Uterus (tissue), 4 donors: Measurements from ENCODE around the gene SRPK2. TPM values are rescaled to one million over a fixed set of nuclear protein-coding genes. Genes with fewer than 3 reads are reported as not detected.
"Not testable (repeated sequence)": the region's sequence is repeated elsewhere in the genome, so short reads cannot be mapped to it uniquely, and the experiment has no call there.

Source experiments
- DNase-seq, 2 donors: peaks; one replicate each; pipeline ENCODE4 v3.0.0-alpha.2; 2019 to 2020
- H3K27ac ChIP-seq, 2 donors: fragments of 200-600 bp; sonication (generic); 1 replicate in 1 of 2; 2 replicates in 1 of 2; pipeline ENCODE4 v1.5.1; 2016 to 2018
- H3K27me3 ChIP-seq, 2 donors: fragments of 200-600 bp; sonication (generic); one replicate each; pipeline ENCODE4 v1.5.1; 2018 to 2019; ENCODE audit warnings: control low read depth in 1 of 2
- H3K36me3 ChIP-seq, 2 donors: fragments of 200-600 bp; sonication (generic); one replicate each; pipeline ENCODE4 v1.5.1; 2019; ENCODE audit warnings: control low read depth in 1 of 2
- H3K4me1 ChIP-seq, 2 donors: fragments of 200-600 bp; sonication (generic); one replicate each; pipeline ENCODE4 v1.5.1; 2018 to 2019; ENCODE audit warnings: control low read depth in 1 of 2
- H3K4me3 ChIP-seq, 2 donors: fragments of 200-600 bp; sonication (generic); 1 replicate in 1 of 2; 2 replicates in 1 of 2; pipeline ENCODE4 v1.5.1; 2018 to 2019; ENCODE audit warnings: mild to moderate bottlenecking in 1 of 2
- H3K9me3 ChIP-seq, 2 donors: fragments of 200-600 bp; sonication (generic); one replicate each; pipeline ENCODE4 v1.5.1; 2019; ENCODE audit warnings: control low read depth in 1 of 2
- POLR2A ChIP-seq, 2 donors: fragments of 450-650 bp; IDR thresholded peaks; one replicate each; pipeline ENCODE4 v1.6.1; 2016; ENCODE audit warnings: antibody characterized with exemption in 2 of 2, mild to moderate bottlenecking in 1 of 2, moderate library complexity in 1 of 2
- intact Hi-C: fragments of 100-400 bp; cut with DNase I; formaldehyde crosslinking; loops from one replicate; pipeline ENCODE4 v1.15.1; 2023; ENCODE audit warnings: low total_unique reads
- total RNA-seq, 4 donors: library from RNA; depleted of rRNA in 3 of 4; stranded (reverse); fragments of >200 nt in 3 of 4; gene quantifications; one replicate each; pipeline versions ENCODE4 v1.1.0 to v1.2.4, GENCODE V29; 2014 to 2023
- TF ChIP-seq, protein P1 (sequence below), 4 experiments: fragments of 200-600 bp in 2 of 4; fragments of 450-650 bp in 2 of 4; sonication (generic) in 2 of 4; IDR thresholded peaks; one replicate each; pipeline ENCODE4 v1.5.1; 2016 to 2019; ENCODE audit warnings: antibody characterized with exemption in 4 of 4, mild to moderate bottlenecking in 2 of 4, moderate library complexity in 1 of 4
- donor health status: DM: yes; HTN: yes; CAD: no.

Gene SRPK2
- total RNA-seq, 4 donors from 2014 or later: 40.0 to 129 (median 76.6) TPM

DNA sequence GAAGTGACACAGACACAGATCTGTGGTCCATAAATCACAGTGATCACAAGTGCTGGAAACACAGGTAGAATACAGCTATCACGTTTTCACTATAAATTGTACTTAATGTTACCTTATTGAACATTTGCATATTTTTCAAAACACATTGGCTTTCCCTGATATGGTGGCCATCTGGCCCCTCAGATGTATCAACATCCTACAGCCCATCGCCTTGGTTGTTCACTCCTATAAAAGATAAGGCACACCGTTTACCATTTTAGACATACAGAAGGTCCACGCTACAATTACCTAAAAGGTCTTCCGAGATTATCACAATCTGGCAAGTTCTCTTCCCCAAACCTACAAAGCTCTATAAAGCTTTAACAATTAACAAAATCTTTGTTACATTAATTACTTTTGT is 91.4 kb downstream of the SRPK2 start:
- no peak for DNase-seq
- TF ChIP-seq, protein P1, sequence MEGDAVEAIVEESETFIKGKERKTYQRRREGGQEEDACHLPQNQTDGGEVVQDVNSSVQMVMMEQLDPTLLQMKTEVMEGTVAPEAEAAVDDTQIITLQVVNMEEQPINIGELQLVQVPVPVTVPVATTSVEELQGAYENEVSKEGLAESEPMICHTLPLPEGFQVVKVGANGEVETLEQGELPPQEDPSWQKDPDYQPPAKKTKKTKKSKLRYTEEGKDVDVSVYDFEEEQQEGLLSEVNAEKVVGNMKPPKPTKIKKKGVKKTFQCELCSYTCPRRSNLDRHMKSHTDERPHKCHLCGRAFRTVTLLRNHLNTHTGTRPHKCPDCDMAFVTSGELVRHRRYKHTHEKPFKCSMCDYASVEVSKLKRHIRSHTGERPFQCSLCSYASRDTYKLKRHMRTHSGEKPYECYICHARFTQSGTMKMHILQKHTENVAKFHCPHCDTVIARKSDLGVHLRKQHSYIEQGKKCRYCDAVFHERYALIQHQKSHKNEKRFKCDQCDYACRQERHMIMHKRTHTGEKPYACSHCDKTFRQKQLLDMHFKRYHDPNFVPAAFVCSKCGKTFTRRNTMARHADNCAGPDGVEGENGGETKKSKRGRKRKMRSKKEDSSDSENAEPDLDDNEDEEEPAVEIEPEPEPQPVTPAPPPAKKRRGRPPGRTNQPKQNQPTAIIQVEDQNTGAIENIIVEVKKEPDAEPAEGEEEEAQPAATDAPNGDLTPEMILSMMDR (IDR thresholded peaks at IDR 0.05): no peak
- H3K9me3 ChIP-seq: no peaks in the 10 kb centered on the region
- H3K4me3 ChIP-seq: no peak overlapping the region
- H3K4me1 ChIP-seq: no peaks in the 10 kb centered on the region
- intact Hi-C loops: no loop called here
- H3K36me3 ChIP-seq: no peaks in the 10 kb centered on the region
- H3K27me3 ChIP-seq: no peaks in the 10 kb centered on the region
- H3K27ac ChIP-seq: no peak overlapping the region

DNA sequence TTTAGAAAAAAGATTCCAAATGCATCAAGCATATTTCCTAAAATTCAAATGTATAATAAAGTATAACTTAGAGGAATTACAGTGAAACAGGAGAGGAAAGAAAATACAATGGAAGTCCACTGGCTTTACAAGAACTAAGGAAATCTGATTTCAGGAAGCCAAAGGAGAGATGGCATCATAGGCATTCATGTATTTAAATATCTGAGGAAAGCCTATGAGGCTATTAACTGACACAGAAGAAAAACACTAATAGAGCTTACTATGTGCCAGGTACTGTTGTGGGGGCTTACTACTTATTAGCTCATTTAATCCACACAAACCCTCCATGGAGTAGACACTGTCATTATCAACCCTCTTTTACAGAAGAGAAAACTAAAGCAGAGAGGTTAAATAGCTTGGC is 92.2 kb downstream of the SRPK2 start:
- DNase-seq: no peak
- Histone ChIP-seq H3K4me3 (no peak overlapping the region), H3K36me3 (no peaks in the 10 kb centered on the region), H3K9me3 (no peaks in the 10 kb centered on the region), H3K27me3 (no peaks in the 10 kb centered on the region), H3K4me1 (no peaks in the 10 kb centered on the region), H3K27ac (no peak overlapping the region)
- intact Hi-C loops: no loop called here
- TF ChIP-seq, protein P1 (IDR thresholded peaks at IDR 0.05): no peak
- no peak for TF ChIP-seq POLR2A (IDR thresholded peaks at IDR 0.05)

DNA sequence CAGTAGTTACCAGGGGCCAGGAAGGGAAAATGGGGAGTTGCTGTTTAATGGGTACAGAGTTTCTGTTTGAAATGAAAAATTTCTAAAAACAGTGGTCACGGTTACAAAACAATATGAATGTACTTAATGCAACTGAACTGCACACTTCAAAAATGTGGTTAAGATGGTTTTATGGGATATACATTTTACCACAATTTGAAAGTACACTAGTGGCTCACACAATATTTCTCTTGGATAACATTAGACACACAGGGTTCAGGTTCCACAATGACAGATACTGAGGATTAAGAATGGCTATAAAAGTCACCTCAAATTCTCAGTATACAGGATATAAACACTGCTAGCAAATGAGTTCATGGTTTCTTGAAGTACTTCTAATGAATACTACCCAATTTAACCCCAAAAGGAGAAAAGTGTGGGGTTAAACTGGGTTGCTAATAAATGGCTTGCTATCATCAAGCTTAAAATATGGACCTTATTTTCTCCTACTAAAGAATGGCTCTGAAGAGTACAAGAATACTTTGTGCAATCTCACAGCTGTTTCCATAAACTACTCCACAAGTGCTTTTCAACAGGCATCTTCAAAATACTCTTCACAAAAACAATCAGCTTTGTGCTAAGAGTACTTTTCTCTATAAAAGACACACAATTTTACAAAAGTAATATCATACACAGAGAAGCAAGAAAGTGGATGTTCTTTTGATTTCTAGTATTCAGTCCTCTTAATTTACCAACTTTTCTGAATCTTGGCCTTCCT is 92.9 kb downstream of the SRPK2 start:
- TF ChIP-seq, protein P1 (IDR thresholded peaks at IDR 0.05): no peak
- TF ChIP-seq POLR2A (IDR thresholded peaks at IDR 0.05): no peak
- no peak overlapping the region for H3K4me3 ChIP-seq
- H3K27me3 ChIP-seq: no peaks in the 10 kb centered on the region
- no peaks in the 10 kb centered on the region for H3K9me3 ChIP-seq
- intact Hi-C loops: no loop called here
- H3K27ac ChIP-seq: no peak overlapping the region
- no peak for DNase-seq
- no peaks in the 10 kb centered on the region for H3K4me1 ChIP-seq
- H3K36me3 ChIP-seq: no peaks in the 10 kb centered on the region

DNA sequence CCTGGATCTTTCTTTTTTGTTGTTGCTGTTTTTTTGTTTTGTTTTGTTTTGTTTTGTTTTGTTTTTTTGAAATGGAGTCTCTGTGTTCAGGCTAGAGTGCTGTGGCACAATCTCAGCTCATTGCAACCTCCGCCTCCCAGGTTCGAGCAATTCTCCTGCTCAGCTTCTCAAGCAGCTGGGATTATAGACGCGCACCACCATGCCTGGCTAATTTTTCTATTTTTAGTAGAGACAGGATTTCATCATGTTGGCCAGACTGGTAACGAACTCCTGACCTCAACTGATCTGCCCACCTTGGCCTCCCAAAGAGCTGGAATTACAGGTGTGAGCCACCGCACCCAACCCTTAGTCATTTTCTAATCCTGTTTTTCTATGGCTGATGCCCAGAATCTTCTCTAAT is 94.2 kb downstream of the SRPK2 start:
- DNase-seq, H3K4me3 ChIP-seq, intact Hi-C loops, H3K27ac ChIP-seq, H3K9me3 ChIP-seq, H3K36me3 ChIP-seq, H3K4me1 ChIP-seq, H3K27me3 ChIP-seq: not testable (repeated sequence)

DNA sequence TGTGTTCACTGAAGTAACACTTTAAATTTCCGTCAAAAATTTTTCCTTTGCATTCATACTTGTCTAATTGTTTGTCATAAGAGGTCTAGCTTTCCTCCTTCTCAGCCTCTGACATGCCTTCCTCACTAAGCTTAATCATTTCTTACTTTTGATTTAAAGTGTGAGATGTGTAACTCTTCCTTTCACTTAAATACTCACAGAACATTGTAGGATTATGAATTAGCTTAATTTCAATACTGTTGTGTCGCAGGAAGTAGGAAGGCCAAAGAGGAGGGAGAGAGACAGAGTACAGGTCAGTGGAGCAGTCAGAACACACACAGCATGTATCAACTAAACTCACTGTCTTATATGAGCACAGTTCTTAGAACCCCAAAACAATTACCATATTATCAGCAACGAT is 99.0 kb downstream of the SRPK2 start:
- H3K9me3 ChIP-seq: no peaks in the 10 kb centered on the region
- no peaks in the 10 kb centered on the region for H3K36me3 ChIP-seq
- DNase-seq: no peak
- H3K27ac ChIP-seq: no peak overlapping the region
- no peak overlapping the region for H3K4me3 ChIP-seq
- intact Hi-C loops: no loop called here
- no peaks in the 10 kb centered on the region for H3K27me3 ChIP-seq
- H3K4me1 ChIP-seq: no peaks in the 10 kb centered on the region
- TF ChIP-seq, protein P1 (IDR thresholded peaks at IDR 0.05): no peak

DNA sequence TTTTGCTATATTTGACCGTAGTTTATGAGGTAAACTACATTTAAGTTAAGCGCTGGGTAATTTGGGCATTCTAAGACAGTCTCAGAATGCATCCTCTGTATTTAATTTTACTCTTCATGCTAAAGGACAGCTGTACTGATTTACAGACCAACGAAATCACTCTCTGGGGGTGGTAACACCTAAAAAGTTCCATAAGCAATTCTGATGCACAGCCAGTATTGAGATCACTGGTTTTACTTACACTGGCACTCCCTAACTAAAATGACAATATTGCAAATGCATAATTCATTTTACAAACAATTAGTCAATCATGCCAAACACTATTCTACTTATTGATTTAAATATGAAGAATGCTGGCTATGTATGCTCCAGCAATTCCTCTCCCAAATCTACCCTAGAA is 102.3 kb downstream of the SRPK2 start:
- Histone ChIP-seq H3K36me3 (no peaks in the 10 kb centered on the region), H3K27me3 (no peaks in the 10 kb centered on the region), H3K27ac (no peak overlapping the region), H3K4me1 (no peaks in the 10 kb centered on the region), H3K9me3 (no peaks in the 10 kb centered on the region), H3K4me3 (no peak overlapping the region)
- TF ChIP-seq, protein P1 (IDR thresholded peaks at IDR 0.05): no peak
- TF ChIP-seq POLR2A (IDR thresholded peaks at IDR 0.05): no peak
- DNase-seq: no peak
- intact Hi-C loops: no loop called here
